Pancreas (tissue), 10 donors: Measurements from ENCODE around the gene ZDHHC11B. TPM values are rescaled to one million over a fixed set of nuclear protein-coding genes. Genes with fewer than 3 reads are reported as not detected.
"Not testable (repeated sequence)": the region's sequence is repeated elsewhere in the genome, so short reads cannot be mapped to it uniquely, and the experiment has no call there.

Source experiments
- ATAC-seq, 4 donors: fragments of 200-7000 bp; cut with Tn5 transposase; one replicate each; pipeline versions ENCODE4 v1.8.0 to v1.9.1; 2020; ENCODE audit warnings: mild to moderate bottlenecking in 4 of 4, moderate library complexity in 4 of 4
- DNase-seq, 6 donors: peaks; one replicate each; pipeline ENCODE4 v3.0.0-alpha.2; 2020
- FAIRE-seq: peaks from 2 replicates; lab custom pipeline; 2012; peaks lifted over from hg19 to GRCh38; lab: Jason Lieb, UNC
- H3K27ac ChIP-seq, 4 donors: fragments of 200-600 bp; sonication (generic); 1 replicate in 3 of 4; 2 replicates in 1 of 4; pipeline versions ENCODE4 v1.5.0 to v1.8.0; 2020
- H3K27me3 ChIP-seq, 4 donors: fragments of 200-600 bp; one replicate each; pipeline ENCODE4 v1.8.0; 2021
- H3K36me3 ChIP-seq, 3 donors: fragments of 200-600 bp; sonication (generic) in 1 of 3; one replicate each; pipeline versions ENCODE4 v1.5.0 to v1.8.0; 2020 to 2021
- H3K4me1 ChIP-seq, 3 donors: fragments of 200-600 bp; one replicate each; pipeline ENCODE4 v1.8.0; 2021
- H3K4me3 ChIP-seq, 4 donors: fragments of 200-600 bp; sonication (generic) in 2 of 4; one replicate each; pipeline versions ENCODE4 v1.5.0 to v1.8.0; 2020 to 2021
- H3K9me3 ChIP-seq, 4 donors: fragments of 200-600 bp; one replicate each; pipeline ENCODE4 v1.8.0; 2021
- WGBS, 2 donors: extraction: QIAGEN DNeasy Blood & Tissue Kit; methylation state at CpG; one replicate each; pipeline ENCODE4 v1.1.7; 2013; 5-methylcytosine and 5-hydroxymethylcytosine counted together
- intact Hi-C, 3 donors: fragments of 100-400 bp; cut with DNase I; formaldehyde crosslinking; loops; one replicate each; pipeline versions ENCODE4 v1.11.1 to v1.14.2; 2022
- polyA plus RNA-seq, 2 donors: library from polyadenylated mRNA; stranded (reverse); fragments of 200-250 nt; gene quantifications; one replicate each; pipeline ENCODE4 v1.2.3, GENCODE V29; 2013
- total RNA-seq, 6 donors: library from RNA; stranded (reverse); fragmentation: NEBNext Ultra II Directional in 4 of 6; extraction: Animal tissue kit (Norgen Biotek cat#: 25700) in 4 of 6; gene quantifications; one replicate each; pipeline versions ENCODE4 v1.2.1 to v1.2.4, GENCODE V29; 2021 to 2023
- TF ChIP-seq, protein P1 (sequence below), 4 donors: fragments of 200-600 bp; sonication (generic) in 3 of 4; IDR thresholded peaks; one replicate each; pipeline versions ENCODE4 v1.5.0 to v1.8.0; 2021; ENCODE audit warnings: antibody characterized with exemption in 4 of 4
- donor health status: healthy with polysubstance abuse.
- donor health status: DM: no; HTN: no; CAD: no; lungs with moderate emphysema.
- donor health status: DM: no; HTN: no; CAD: no.
- donor health status: control.
- donor health status: control.
- donor health status: Bipolar disorder and iron deficiency.
- donor health status: DM: yes; HTN: yes; CAD: no.
- donor health status: DM: no; HTN: no; CAD: no.
- donor health status: DM: no; HTN: no; CAD: no.
- donor health status: DM: yes; HTN: yes; CAD: no.

ZDHHC11B gene
- total and polyA plus RNA-seq, 8 donors: 2.8 to 19.9 (median 6.2) TPM

DNA sequence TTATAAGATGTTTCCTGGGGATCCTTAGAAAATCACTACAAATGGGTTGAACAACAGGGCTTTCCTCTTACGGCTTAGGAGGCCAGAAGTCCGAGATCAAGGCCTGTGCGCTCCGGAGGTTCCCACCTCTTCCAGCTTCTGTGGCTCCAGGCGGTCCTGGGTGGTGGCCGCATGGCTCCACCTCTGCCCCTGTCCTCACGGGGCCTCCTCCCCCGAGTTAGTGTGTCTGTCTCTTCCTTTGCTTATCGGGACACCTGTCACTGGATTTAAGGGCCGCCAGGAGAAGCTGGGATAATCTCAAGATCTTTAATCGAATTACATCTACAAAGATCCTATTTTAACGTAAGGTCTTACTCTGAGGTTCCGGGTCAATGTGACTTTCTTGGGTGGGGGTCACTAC, 89.1 kb downstream of the ZDHHC11B start:
- H3K9me3 ChIP-seq, intact Hi-C loops, H3K27me3 ChIP-seq, ATAC-seq, H3K4me1 ChIP-seq, H3K4me3 ChIP-seq, H3K27ac ChIP-seq, FAIRE-seq, H3K36me3 ChIP-seq: not testable (repeated sequence)
- 91 to 93% methylated on average over 3 to 9 of the region's 13 CpGs for WGBS, 2 donors
- peak in 1 of 6 donors; percentile 8 for DNase-seq

DNA sequence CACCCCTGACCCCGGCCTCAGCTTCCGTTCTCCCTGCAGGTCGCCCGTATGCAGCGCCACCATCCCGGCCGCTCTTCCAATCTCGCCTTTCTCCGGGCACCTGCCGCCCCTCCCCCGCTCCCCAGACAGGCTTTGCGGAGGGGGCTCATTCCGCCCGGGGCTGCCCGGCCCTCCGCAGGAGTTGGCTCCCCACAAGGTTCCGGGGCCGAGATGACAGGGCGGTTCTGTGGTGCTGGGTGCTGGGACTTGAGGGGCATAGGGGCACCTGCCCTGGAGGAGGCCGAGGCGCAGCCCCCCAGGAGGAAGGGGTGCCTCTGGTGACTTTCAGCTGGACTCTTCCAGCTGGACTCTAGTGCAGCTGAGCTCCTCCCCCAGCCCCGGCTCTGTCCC, 90.5 kb downstream of the ZDHHC11B start:
- intact Hi-C loops, H3K4me1 ChIP-seq, H3K27ac ChIP-seq, H3K27me3 ChIP-seq, H3K36me3 ChIP-seq, H3K9me3 ChIP-seq, FAIRE-seq: not testable (repeated sequence)
- peak; percentile 11 to 42 (median 24) for ATAC-seq
- WGBS, 2 donors: 0 to 7% methylated on average over 9 to 14 of the region's 22 CpGs
- peak in 5 of 6 donors; percentile 31 to 73 (median 66) for DNase-seq
- peak overlapping the region in 3 of 4 donors; percentile 43 to 65 (median 44) for H3K4me3 ChIP-seq

DNA sequence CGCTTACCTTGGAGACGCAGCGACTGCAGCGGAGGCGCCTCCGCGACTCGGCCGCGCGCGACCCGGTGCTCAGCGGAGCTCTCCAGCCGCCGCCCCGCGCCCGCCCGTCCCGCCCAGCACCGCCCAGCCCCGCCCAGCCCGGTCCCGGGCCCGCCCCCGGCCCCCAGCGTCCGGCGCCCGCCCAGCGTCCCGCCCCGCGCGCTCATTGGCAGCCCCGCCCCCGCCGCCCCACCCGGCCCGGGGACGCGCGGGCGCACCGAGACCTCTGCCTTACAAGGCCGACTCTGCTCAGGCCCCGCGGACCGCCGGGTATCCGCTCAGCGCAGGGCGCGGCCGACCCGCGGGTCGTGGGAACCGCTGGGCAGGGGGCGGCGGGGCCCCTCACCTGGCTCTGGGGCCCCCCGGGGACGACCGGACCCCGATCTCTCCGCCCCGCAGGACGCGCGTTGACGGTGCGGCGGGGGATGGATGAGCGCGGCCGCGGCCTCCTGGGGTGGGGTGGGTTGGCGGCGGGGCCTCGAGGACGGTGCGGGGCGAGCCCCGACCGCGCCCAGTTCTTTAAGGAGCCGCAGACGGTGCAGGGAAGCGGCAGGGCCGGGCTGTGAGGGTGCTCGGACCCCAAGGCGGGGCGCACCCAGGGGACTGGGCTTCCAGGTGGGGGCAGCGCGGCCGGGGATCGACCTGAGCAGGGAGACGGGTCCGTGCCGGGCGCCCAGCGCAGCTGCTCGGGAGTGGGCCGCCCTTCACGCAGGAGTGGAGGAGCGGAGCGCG, 91.1 kb downstream of the ZDHHC11B start, which contains the start of gene TPPP:
Gene TPPP (minus strand): TSS at position 82 of the 771 bp plus-strand sequence. CDS start 15,292 bp downstream, outside the sequence.
- not testable (repeated sequence) for H3K9me3 ChIP-seq, FAIRE-seq
- peak within 1 kb of the TSS; percentile 27 to 65 (median 49) for H3K4me3 ChIP-seq

DNA sequence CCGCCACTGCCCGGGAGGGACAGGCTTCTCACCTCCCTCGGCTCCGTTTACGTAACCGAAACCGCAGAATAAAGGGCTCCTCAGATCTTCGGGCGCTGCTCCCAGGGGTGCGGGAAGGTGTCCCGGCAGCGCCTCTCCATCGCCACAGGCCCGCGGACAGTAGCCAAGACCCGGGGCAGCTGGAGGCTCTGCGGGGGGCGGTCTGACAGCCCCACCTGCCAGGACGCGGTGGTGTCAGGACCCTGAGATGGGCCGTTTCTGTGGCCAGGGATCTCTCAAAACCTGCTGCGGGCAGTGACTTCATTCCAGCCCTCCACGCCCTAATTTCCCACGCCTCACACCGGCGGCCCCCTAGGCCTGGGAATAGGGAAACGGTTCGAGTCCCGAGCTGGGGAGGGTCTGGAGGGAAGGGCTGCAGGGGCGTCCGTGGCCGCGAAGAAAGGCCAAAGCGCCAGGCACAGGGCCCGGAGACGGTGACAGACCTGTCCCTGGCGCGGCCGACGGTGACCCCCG, 91.9 kb downstream of the ZDHHC11B start:
- H3K9me3 ChIP-seq, intact Hi-C loops, H3K4me1 ChIP-seq, H3K27me3 ChIP-seq, FAIRE-seq, H3K36me3 ChIP-seq: not testable (repeated sequence)
- H3K4me3 ChIP-seq: peak overlapping the region; percentile 27 to 65 (median 49)
- DNase-seq (peak in 5 of 6 donors; percentile 20 to 66 (median 63)), ATAC-seq (peak; percentile 10 to 26 (median 11))
- H3K27ac ChIP-seq: peak overlapping the region in 1 of 4 donors; percentile 8
- 0 to 1% methylated on average over 16 to 41 of the region's 41 CpGs for WGBS, 2 donors

More for the DNA sequence above, 91.1 kb downstream of the ZDHHC11B start, which contains the start of gene TPPP:
- H3K27me3 ChIP-seq, H3K4me1 ChIP-seq, H3K36me3 ChIP-seq, intact Hi-C loops: not testable (repeated sequence)
- DNase-seq (peak; percentile 85 to 99 (median 92)), ATAC-seq (peak; percentile 87 to 93 (median 90))
- WGBS, 2 donors: 0 to 1% methylated on average over 13 to 90 of the region's 109 CpGs
- H3K27ac ChIP-seq: peak within 1 kb of the TSS in 2 of 4 donors; percentile 12 to 68

DNA sequence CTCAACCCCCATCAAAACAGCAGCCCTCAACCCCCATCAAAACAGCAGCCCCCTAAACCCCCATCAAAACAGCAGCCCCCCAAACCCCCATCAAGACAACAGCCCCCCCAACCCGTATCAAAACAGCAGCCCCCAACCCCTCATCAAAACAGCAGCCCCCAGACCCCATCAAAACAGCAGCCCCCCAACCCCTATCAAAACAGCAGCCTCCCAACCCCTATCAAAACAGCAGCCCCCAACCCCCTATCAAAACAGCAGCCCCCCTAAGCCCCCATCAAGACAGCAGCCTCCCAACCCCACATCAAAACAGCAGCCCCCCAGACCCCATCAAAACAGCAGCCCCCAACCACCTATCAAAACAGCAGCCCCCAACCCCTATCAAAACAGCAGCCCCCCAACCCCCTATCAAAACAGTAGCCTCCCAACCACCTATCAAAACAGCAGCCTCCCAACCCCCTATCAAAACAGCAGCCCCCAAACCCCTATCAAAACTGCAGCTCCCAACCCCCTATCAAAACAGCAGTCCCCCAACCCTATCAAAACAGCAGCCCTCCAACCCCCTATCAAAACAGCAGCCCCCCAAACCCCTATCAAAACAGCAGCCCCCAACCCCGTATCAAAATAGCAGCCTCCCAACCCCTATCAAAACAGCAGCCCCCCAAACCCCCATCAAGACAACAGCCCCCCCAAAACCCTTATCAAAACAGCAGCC, 92.6 kb downstream of the ZDHHC11B start:
- no peak overlapping the region for H3K27ac ChIP-seq

DNA sequence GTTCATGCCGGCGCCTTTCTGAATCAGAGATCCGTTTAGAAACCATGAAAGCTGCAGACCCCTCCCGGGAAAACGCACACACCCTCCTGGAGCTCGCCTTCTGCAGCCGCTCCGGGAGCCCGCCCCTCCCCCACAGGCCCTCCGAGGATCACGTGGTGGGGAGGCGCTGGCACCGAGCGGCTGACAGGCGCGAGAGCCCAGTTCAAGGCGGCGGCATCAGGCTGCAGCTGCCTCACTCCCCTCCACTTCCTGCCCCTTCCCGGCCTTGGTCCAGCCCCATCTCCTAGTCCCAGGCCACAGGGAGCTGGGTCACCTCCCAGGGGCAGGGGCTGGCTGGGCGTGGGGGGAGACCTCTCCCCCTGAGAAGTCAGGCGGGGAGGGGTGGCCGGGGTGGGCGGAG, 93.5 kb downstream of the ZDHHC11B start:
- H3K4me1 ChIP-seq, H3K27me3 ChIP-seq, H3K4me3 ChIP-seq, H3K27ac ChIP-seq, H3K9me3 ChIP-seq, FAIRE-seq, intact Hi-C loops, H3K36me3 ChIP-seq: not testable (repeated sequence)
- ATAC-seq (peak in 3 of 4 donors; percentile 63 to 70 (median 69)), DNase-seq (peak in 1 of 6 donors; percentile 48)
- no CpG with 5 or more reads among the region's 23 CpGs for WGBS, 2 donors

More for the DNA sequence above, 92.6 kb downstream of the ZDHHC11B start:
- WGBS, 2 donors: 15 to 18% methylated on average over 2 of the region's 2 CpGs
- Histone ChIP-seq H3K4me1 (no peaks in the 10 kb centered on the region), H3K9me3 (no peaks in the 10 kb centered on the region), H3K4me3 (peak overlapping the region in 3 of 4 donors; percentile 27 to 65 (median 43)), H3K36me3 (no peaks in the 10 kb centered on the region), H3K27me3 (no peaks in the 10 kb centered on the region)
- TF ChIP-seq, protein P1, sequence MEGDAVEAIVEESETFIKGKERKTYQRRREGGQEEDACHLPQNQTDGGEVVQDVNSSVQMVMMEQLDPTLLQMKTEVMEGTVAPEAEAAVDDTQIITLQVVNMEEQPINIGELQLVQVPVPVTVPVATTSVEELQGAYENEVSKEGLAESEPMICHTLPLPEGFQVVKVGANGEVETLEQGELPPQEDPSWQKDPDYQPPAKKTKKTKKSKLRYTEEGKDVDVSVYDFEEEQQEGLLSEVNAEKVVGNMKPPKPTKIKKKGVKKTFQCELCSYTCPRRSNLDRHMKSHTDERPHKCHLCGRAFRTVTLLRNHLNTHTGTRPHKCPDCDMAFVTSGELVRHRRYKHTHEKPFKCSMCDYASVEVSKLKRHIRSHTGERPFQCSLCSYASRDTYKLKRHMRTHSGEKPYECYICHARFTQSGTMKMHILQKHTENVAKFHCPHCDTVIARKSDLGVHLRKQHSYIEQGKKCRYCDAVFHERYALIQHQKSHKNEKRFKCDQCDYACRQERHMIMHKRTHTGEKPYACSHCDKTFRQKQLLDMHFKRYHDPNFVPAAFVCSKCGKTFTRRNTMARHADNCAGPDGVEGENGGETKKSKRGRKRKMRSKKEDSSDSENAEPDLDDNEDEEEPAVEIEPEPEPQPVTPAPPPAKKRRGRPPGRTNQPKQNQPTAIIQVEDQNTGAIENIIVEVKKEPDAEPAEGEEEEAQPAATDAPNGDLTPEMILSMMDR (IDR thresholded peaks at IDR 0.05): no peak
- ATAC-seq: no peak
- no peak for FAIRE-seq
- intact Hi-C loops: no loop called here
- peak in 1 of 6 donors; percentile 20 for DNase-seq

DNA sequence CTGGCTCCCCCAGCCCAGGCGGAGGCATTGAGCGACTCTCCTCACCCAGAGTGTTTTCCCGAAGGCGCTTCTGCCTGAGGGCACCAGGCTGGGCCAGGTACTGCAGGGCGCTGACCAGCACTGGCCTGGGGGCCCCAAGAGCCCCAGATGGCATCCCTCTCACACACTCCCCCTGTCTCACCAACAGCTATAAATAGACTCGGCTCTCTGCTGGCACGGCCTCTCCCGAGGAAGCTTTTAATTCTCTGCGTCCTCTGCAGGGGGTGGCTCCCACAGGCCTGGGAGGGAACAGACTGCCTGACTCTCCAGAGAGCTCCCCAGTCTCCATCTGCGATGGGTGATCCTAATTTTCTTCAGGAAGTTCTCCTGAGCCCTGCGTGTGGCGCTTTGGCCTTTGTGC, 94.2 kb downstream of the ZDHHC11B start:
- H3K27me3 ChIP-seq, H3K9me3 ChIP-seq, H3K4me3 ChIP-seq, intact Hi-C loops, FAIRE-seq, DNase-seq, H3K4me1 ChIP-seq, H3K36me3 ChIP-seq, H3K27ac ChIP-seq: not testable (repeated sequence)
- WGBS, 2 donors: no CpG with 5 or more reads among the region's 12 CpGs
- ATAC-seq: peak in 3 of 4 donors; percentile 4 to 14 (median 10)

DNA sequence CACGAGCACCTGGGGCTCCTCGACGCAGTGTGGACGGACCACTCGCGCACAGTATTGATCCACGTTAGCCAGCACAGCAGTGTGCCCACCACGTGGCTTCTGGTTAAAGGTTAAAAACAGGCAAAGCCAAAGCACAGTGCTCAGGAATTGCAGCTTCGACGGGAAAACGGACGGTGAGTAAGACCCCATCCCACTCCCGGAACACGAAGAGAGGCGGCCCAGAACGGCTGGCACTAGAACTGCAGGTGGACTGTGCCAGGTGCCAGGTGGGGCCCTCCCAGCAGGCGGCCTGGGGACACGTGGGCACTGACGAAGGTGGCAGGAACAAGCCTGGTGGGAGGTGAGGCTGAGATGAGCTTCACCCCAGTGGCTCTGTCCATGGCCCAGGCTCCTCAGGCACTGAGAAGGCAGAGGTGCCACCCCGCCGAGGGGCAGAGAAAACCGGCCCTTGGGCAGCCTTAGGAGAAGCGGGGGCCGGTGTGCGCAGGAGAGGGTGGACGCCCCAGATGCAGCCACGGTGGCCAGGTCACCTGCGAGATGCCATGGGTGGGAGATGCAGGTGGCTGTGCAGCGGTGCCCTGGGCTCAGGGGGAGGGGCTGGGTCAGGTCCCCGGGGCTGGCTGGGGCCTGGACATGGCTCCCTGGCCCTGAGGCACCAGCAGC, 96.0 kb downstream of the ZDHHC11B start:
- 76 to 77% methylated on average over 16 to 18 of the region's 30 CpGs for WGBS, 2 donors
- not testable (repeated sequence) for FAIRE-seq

DNA sequence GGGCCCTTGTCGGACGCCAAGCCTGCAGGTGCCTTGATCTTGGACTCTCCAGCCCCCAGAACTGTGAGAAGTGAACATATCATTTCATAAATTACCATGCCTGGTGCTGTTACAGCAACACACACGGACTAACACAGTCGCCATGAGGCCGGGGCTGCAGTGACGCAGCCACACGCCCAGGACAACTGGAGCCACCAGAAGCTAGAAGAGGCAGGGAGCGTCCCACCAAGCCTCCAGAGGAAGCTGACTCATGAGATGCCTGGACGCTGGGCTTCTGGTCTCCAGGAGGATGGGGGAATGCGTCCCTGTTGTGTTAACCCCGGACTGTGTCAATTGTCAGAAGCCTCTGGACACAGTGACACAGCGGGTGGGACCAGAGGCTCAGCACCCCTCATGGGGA, 97.6 kb downstream of the ZDHHC11B start:
- not testable (repeated sequence) for FAIRE-seq
- intact Hi-C loops: loop anchor here in 1 of 3 donors (10.0 kb wide), 1 partner anchor 88 kb away; no protein-coding TSS in a partner anchor
- WGBS, 2 donors: 87 to 96% methylated on average over 3 to 12 of the region's 12 CpGs

More for the DNA sequence above, 96.0 kb downstream of the ZDHHC11B start:
- intact Hi-C loops: loop anchor here in 1 of 3 donors (10.0 kb wide), 1 partner anchor 86 kb away; no protein-coding TSS in a partner anchor
- DNase-seq: peak in 2 of 6 donors; percentile 44 to 47
- not testable (repeated sequence) for H3K27me3 ChIP-seq, H3K27ac ChIP-seq, ATAC-seq, H3K4me1 ChIP-seq, H3K36me3 ChIP-seq, H3K4me3 ChIP-seq, H3K9me3 ChIP-seq

DNA sequence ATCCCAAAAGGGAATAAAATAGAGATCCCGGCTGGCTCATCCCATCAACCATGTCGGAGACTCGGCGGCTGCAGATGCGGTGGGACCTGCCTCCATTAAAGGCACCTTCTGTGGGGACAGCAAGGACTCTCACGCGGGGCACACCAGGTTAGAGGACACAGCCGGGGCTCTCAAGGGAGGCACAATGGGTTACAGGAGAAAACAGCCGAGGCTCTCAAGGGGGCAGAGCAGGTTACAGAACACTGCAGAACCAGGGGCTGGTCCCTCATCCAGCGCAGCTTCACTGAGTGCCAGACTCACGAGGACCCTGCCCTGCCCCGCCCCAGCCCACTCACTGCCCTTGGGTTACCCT, 98.4 kb downstream of the ZDHHC11B start:
- not testable (repeated sequence) for FAIRE-seq, H3K36me3 ChIP-seq, H3K27me3 ChIP-seq, H3K27ac ChIP-seq, ATAC-seq, H3K4me3 ChIP-seq, H3K4me1 ChIP-seq, H3K9me3 ChIP-seq
- intact Hi-C loops: loop anchor here in 1 of 3 donors (10.0 kb wide), 1 partner anchor 89 kb away; no protein-coding TSS in a partner anchor
- DNase-seq: peak in 1 of 6 donors; percentile 12
- WGBS, 2 donors: 92 to 99% methylated on average over 9 to 12 of the region's 12 CpGs

More for the DNA sequence above, 97.6 kb downstream of the ZDHHC11B start:
- not testable (repeated sequence) for H3K9me3 ChIP-seq, H3K4me1 ChIP-seq, DNase-seq, ATAC-seq, H3K27ac ChIP-seq, H3K4me3 ChIP-seq, H3K36me3 ChIP-seq, H3K27me3 ChIP-seq
